HG03039 (cell line): ENCODE results near the gene GDPD4.

Experiments
- ATAC-seq: cut with Tn5 transposase; IDR thresholded peaks from one replicate; pipeline ENCODE4 v1.9.1; 2021; ENCODE audit warnings: mild to moderate bottlenecking, moderate library complexity; ENCODE audit not compliant: unreplicated experiment

GDPD4 gene

DNA sequence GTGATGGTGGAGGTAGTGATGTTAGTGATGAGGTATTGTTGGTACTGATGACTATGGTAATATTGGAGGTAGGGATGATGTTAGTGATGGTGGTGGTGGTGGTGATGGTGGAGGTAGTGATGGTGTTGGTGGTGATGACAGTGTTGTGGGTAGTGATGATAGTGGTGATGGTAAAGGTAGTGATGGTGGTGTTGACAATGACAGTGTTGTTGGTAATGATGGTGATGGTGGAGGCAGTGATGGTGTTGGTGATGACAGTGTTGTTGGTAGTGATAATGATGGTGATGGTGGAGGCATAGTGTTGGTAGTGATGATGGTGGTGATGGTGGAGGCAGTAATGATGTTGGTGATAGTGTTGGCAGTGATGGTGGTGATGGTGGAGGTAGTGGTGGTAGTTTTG is 108.3 kb downstream of the GDPD4 start:
- ATAC-seq, result no peak

DNA sequence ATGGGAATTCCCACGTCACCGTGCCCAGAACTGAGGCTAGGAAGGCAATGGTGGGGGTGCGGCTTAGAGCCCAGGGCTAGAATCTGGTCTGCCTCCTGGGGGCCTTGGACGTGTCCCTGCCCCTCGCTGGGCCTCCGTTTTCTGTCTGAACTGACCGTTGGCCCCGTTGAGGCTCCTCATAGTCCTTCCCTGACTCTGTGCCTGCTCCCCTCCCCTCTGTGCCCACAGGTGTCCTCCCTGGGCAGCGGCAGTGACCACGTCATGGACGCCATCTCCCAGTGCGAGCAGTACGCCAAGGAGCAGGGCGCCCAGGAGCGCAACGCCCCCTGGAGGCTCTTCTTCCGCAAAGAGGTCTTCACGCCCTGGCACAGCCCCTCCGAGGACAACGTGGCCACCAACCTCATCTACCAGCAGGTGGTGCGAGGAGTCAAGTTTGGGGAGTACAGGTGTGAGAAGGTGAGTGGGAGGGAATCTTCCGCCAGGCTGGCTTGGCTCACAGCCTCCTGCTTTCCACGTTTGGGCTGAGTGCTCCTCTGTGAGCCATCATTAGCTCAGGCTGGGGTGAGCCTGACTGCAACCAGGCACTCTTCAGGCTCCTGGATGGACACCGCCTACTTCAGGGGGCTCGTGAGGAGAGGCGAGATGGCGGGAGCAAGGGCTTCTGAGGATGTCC is 109.5 kb downstream of the GDPD4 start:
- ATAC-seq, result no peak

DNA sequence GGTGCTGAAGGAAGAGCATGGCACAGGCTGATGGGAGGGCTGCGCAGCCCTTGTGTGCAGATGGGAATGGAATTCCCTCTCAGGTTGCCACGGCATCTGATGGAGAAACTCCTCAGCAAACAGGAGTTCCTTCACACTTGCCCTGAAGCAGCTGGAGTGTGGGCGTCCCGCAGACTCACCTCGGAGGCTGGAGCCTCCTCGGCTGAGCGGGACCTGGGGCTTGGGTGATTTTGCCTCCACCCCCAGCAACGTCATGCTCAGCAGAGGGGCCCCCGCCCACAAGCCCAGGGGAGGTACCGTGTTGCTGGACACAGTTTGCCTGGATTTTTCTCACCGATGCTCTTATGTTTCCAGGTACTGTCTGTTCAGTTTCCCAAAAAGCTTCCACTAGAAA is 110.1 kb downstream of the GDPD4 start:
- ATAC-seq, result no peak

DNA sequence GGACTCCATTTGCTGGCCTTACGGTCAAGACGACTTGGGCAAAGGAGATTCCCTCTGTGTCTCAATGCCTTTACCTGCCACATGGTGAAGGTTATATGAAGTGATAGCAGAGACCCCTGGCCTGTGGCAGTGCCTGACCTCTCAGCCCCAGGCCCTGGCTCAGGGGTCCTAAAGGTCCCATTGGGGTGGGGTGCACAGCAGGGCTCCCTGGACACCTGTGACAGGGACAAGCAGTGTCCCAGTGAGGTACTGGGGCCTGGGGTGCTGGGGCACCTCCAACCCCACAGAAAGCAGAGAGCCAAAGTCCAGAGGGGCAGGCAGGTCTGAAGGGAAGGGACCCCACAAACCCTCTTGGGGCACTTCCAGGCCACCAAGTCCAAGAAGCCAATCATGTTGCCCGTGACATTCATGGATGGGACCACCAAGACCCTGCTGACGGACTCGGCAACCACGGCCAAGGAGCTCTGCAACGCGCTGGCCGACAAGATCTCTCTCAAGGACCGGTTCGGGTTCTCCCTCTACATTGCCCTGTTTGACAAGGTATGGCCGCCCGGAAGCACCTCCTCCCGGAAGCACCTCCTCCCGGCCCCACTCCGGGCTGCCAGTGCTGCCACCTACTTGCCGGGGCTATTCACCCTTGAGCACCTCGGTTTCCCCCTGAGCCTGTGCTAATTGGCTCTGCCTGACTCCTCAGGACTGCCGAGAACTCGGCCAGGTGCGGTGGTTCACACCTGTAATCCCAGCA is 111.0 kb downstream of the GDPD4 start:
- no peak for ATAC-seq

DNA sequence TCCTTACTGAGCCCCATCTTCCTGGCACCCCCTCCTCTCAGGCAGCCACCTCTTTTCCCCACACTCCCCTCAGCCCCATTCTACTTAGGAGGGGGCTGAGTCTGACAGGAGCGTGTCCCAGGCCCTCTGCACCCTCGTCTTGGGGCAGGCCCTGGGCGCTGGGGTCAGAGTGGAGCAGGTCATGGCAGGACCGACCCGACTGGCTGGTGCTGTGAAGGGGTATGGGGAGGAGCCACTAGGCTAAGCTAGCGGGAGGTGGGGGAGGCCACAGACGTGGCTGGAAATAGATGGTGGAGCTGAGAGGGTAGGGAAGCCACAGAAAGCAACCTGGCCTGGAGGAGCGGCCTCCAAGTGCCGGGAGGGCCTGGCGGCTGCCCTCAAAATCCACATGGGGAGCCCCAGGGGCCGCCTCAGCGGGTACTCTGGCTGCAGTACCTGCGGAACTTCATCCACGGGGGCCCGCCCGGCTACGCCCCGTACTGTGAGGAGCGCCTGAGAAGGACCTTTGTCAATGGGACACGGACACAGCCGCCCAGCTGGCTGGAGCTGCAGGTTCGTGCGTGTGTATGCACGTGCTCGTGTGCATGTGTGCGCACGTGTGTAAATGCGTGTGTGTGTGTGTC is 111.8 kb downstream of the GDPD4 start:
- ATAC-seq, result no peak

DNA sequence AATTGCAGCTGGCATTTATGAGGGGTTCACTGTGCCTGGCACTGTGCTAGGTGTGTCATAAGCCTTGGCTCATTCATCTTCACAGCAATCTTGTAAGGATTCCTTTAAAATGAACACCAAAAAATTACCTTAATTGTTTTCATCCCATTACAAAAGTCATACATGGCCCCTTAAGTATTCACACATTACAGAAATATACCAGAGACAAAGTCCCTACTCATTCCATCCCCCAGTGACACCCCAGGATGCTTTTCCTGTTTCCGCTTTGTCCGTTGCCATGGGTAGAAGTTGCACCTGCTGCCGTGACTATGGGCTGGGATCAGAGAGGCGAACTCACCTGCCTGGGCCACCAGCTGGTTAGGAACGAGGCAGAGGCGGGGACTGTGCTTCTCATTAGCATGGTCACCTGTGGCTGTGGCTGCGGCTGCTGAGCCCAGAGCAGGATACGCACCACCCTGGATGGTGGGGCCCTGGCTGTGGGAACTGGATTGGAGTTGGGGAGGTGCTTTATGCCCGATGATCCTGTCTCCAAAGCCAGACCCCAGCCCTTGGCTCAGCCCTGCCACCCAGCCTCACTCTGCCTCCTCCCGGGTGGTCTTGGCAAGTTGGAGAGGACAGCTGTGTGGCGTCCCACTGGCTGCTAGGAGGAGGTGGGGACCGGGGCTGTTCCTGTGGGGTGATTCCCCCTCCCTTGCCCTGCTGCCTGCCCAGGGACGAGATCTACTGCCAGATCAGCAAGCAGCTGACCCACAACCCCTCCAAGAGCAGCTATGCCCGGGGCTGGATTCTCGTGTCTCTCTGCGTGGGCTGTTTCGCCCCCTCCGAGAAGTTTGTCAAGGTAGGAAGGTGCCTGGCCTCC is 112.6 kb downstream of the GDPD4 start:
- no peak for ATAC-seq

DNA sequence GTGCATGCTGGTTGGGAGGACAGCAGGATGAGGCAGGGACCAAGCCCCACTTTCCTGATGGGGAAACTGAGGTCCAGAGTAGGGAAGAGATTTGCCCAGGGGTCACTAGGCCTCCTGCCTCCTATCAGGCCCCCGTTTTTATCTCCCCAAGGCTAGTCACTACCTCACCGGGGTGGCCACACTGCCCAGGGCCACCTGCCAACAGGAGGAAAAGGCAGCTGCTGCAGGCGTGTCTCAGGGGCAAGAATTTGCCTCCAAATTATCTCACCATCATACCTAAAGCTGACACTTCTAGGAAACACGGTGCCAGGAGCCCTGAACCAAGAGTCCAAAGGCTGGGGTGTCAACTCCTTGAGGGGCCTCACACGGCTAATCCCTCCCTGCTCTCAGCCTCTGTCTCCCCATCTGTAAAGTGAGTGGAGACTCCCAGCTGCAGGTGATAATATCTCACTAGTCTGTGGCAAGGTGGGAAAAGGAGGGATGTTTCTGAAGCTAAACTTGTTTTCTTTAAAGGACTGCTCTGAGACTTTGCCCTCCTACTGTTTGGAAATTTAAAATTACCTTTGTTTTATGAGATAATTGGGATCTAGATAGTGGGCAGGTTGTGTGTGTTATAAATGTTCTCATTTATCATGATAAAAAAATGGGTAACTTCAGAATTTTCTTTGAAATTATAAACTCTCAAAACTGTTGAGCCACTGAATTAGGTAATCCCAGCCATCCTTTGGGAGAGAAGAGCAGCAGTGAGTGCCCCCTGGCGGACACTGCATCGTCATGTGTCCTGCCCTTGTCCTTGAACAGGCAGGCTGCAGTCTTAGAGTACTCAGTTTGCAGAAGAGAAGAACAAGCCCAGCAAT is 113.5 kb downstream of the GDPD4 start:
- peak; percentile 55 for ATAC-seq

DNA sequence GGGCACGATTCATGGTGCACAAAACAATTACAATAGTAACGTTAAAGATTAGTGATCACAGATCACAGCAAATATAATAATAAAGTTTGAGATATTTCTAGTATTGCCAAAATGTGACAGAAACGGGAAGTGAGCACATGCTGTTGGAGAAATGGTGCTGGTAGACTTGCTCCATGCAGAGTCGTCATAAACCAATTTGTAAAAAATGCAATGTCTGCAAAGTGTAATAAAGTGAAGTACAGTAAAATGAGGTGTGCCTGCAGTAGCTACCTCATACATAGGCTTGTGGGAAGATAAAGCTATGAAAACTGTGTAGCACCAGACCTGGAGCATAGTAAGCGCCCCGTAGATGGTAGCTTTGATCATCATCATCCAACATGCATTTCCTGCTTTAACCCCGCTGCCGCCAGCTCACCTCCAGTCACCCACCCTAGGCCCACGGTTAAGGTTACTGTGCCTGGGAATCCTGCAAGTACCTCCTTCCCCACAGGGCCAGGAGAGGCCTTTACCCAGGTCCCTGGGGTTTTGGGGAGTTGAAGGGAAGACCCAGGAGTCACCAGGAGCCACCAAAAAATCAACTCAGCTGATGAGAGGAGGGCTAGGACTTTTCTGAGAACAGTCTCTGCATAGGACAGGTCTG is 114.3 kb downstream of the GDPD4 start:
- ATAC-seq, result no peak

DNA sequence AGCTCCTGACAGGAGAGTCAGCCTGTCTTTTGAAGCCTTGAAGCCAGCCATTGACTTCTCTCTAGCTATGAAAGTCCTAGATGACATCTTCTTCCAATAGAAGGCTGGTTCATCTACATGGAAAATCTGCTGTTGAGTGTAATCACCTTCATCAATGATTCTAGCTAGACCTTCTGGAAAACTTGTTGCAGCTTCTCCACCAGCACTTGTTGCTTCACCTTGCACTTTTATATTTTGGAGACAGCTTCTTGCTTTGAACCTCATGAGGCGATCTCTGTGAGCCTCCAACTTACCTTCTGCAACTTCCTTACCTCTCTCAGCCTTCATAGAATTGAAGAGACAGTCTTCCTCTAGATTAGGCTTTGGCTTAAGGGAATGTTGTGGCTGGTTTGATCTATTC is 115.2 kb downstream of the GDPD4 start:
- ATAC-seq, result no peak

DNA sequence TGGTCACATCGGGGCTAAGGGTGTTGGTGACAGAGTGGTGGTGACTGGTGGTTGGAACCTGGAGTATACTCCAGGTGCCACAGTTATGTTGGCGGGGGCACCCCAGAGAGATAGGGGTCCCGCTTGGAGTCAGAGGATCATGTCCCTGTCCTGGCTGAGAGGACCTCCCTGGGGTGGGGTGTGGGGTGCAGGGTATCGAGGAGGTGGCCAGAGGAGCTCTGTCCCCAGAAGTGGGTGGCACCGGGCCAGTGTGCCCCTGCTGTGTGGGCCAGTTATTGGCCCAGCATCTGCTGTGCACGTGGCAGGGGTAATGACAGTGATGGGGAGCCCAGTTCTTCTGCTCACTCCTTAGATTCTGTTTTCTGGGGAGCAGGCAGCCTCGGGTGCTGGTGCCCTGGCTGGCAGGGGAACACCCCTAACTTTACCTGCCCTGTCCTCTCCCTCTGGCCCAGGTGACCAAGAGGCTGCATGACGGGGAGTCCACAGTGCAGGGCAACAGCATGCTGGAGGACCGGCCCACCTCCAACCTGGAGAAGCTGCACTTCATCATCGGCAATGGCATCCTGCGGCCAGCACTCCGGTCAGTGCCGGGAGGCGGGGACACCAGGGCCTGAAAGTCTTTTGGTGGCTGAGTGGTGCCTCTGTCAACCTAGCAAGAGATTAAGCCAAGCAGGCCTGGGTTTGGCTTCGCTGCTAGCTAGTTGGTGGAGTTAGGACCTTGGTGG is 117.2 kb downstream of the GDPD4 start:
- no peak for ATAC-seq

DNA sequence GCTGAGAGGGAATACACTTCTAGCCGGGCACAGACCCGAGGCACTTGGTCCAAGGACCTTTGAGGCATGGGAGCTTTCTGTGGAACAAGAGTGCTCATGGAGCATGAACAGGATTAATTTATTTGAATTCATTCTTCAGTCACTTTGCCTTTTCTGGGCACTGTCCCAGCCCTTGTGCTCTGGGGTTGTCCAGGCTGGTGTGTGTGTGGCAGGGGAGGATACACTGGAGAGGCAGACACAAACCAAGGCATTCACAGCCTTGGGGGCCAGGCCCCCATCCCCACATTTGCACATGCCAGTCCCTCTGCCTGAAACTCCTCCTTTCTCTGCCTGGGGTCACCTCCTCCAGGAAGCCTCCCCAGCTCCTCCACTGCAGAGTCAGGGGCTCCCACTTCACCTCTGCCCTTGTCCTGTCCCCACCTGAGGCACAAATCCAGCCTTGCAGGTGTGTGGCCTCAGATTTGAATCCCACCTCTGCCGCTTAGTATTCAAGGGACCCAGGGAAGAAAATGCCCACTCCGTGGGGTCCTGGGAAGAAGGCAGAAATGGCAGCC is 118.0 kb downstream of the GDPD4 start:
- no peak for ATAC-seq

DNA sequence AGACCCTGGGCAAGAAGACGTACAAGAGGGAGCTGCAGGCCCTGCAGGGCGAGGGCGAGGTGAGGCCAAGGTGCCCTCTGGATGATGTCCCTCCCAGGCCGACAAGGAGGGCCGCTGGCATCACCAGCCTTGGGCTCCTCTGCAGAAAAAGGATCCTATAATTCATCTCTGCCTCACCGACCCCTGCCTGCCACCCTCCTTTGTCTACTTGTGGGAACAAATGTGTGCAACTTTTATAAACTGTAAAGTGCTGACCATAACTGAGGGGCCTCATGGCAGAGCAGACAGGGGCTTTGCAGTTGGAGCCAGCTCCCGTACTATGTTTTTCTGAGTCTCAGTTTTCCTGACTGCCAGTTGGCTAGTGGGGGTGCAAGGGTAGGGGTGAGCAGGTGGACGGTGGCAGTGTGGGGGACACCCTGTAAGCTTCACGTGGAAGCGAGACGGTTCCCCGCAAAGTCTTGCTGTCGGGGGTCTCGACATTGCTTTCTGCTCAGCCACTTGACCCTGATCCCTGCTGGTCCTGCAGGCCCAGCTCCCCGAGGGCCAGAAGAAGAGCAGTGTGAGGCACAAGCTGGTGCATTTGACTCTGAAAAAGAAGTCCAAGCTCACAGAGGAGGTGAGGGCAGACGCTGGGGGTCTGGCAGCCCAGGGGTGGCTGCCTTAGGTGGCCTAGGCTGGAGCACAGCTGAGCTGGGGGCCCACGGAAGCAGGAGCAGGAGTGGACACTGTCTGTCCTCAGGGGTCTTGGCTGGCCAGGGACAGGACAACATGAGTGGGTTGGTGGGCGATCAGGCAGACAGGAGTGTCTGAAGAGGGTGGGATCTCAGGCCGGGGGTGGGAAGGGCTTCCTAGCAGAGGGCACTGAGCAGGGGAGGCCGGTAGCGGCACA is 118.7 kb downstream of the GDPD4 start:
- ATAC-seq, result no peak

DNA sequence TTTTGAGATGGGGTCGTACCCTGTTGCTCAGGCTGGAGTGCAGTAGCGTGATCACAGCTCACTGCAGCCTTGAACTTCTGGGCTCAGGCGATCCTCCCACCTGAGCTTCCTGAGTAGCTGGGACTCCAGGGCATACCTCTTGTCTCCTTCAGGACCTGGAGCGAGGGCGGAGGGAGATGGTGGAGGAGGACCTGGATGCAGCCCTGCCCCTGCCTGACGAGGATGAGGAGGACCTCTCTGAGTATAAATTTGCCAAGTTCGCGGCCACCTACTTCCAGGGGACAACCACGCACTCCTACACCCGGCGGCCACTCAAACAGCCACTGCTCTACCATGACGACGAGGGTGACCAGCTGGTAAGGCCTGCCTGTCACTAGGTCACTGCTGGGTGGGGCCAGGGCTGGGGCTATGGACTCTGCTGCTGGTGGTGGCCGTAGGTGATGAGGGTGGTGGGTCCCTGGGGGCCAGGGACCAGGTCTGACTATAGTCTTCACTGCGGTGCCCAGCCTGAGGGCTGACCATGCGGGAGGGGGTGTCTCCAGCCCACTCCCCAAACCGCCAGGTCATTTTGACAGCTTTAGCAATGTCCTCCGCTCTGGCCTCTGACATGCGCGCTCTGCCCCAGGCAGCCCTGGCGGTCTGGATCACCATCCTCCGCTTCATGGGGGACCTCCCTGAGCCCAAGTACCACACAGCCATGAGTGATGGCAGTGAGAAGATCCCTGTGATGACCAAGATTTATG is 119.5 kb downstream of the GDPD4 start:
- ATAC-seq, result no peak

DNA sequence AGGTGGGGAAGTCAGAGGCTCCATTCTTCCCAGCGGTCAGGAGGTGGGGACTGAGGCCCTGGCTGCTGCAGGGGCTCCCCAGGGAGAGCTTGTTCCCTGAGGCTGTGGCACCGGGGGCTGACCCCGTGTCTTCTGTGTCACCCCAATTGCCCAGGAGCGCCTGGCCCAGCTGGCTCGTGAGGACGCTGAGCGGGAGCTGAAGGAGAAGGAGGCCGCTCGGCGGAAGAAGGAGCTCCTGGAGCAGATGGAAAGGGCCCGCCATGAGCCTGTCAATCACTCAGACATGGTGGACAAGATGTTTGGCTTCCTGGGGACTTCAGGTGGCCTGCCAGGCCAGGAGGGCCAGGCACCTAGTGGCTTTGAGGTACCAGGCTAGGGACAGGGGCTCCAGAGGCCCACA is 120.3 kb downstream of the GDPD4 start:
- ATAC-seq, result no peak

DNA sequence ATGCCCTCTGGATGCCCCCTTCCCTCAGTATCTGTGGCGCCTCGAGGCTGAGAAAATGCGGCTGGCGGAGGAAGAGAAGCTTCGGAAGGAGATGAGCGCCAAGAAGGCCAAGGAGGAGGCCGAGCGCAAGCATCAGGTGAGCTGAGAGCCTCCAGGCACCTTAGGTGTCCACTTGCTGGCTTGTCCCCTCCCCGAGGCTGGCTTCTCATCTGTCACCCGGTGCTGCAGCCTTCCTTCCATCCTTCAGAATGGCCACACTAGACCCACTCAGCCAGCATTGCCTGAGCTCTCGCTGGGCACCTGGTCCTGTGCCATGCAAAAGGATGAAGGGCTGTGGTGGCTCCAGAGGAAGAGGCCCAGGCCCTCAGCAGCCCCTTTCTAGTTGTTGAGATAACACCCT is 121.1 kb downstream of the GDPD4 start:
- ATAC-seq, result no peak

DNA sequence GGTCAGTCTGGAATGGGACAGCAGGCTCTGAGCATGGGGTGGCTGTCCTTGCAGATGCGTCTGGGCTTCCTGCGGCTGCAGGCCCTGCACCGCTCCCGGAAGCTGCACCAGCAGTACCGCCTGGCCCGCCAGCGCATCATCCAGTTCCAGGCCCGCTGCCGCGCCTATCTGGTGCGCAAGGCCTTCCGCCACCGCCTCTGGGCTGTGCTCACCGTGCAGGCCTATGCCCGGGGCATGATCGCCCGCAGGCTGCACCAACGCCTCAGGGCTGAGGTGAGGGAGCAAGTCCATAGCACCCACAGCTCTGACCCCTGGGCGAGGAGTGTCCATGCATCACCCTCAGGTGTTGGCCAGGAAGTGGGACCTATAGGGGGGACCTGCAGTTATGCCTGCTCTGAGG is 121.8 kb downstream of the GDPD4 start:
- ATAC-seq, result no peak

DNA sequence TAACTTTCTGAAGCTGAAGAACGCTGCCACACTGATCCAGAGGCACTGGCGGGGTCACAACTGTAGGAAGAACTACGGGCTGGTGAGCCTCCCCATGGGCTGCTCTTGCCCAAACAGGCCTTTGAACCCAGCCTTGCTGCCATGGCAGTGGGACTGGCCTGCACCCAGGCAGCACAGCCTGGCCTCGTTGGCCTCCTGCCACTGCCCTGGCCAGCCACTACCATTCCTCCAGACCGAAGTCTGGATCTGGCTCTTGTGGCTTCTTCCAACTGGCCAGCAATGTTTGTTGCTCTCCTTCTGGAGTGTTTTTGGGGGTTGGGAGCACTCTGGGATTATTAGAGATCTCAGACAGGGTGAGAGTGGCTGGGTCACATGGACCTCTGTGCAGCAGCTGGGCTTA is 122.4 kb downstream of the GDPD4 start:
- ATAC-seq, result no peak
